Measurements from ENCODE around the gene BCAR1. TPM values are rescaled to one million over a fixed set of nuclear protein-coding genes. Genes with fewer than 3 reads are reported as not detected.

BCAR1 gene
- total and polyA plus RNA-seq, 2 experiments from 2014 or later: 37.9 to 140 TPM

DNA sequence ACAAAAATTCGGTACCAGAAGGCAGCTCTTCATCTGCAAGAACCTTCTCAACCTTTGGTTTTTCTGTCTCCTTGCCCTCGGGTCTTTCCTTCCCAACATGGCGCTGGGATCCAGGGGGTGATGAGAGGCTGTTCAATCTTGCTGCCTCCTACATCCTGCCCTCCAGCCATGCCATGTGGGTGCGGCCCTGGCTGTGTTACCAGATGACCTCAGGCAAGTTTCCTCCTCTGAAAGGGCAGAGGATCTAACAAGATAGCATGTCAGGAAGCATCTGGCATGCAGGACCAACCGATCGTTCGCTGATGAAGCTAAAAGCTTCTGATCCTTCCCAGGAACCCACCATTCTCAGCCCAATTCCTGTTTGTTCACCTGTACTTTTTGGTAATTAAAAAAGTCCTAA lies 36.8 kb upstream of the BCAR1 start:
- Histone ChIP-seq H4K20me1 (replicated peaks; ENCODE audit: insufficient read depth) (no peaks in the 10 kb centered on the region; the same call in none of the 2 replicates), H3K27ac (ENCODE audit: low read depth) (no peak overlapping the region; the same call in 1 of the 2 replicates), H3K4me3 (no peak overlapping the region), H3K4me1 (ENCODE audit: insufficient read depth) (no peaks in the 10 kb centered on the region), H3K9me2 (ENCODE audit: insufficient read depth) (no peaks in the 10 kb centered on the region), H3K27me3 (ENCODE audit: insufficient read depth) (no peaks in the 10 kb centered on the region), H3K4me2 (no peak overlapping the region), H2AFZ (no peak overlapping the region), H3F3A (replicated peaks; ENCODE audit: low read depth) (no peaks in the 10 kb centered on the region), H3K36me3 (ENCODE audit: insufficient read depth) (peaks cover 12% of the 10 kb centered on the region; the same call in 1 of the 2 replicates), H3K79me2 (replicated peaks; ENCODE audit: insufficient read depth) (no peaks in the 10 kb centered on the region)
- TF ChIP-seq, protein P1, sequence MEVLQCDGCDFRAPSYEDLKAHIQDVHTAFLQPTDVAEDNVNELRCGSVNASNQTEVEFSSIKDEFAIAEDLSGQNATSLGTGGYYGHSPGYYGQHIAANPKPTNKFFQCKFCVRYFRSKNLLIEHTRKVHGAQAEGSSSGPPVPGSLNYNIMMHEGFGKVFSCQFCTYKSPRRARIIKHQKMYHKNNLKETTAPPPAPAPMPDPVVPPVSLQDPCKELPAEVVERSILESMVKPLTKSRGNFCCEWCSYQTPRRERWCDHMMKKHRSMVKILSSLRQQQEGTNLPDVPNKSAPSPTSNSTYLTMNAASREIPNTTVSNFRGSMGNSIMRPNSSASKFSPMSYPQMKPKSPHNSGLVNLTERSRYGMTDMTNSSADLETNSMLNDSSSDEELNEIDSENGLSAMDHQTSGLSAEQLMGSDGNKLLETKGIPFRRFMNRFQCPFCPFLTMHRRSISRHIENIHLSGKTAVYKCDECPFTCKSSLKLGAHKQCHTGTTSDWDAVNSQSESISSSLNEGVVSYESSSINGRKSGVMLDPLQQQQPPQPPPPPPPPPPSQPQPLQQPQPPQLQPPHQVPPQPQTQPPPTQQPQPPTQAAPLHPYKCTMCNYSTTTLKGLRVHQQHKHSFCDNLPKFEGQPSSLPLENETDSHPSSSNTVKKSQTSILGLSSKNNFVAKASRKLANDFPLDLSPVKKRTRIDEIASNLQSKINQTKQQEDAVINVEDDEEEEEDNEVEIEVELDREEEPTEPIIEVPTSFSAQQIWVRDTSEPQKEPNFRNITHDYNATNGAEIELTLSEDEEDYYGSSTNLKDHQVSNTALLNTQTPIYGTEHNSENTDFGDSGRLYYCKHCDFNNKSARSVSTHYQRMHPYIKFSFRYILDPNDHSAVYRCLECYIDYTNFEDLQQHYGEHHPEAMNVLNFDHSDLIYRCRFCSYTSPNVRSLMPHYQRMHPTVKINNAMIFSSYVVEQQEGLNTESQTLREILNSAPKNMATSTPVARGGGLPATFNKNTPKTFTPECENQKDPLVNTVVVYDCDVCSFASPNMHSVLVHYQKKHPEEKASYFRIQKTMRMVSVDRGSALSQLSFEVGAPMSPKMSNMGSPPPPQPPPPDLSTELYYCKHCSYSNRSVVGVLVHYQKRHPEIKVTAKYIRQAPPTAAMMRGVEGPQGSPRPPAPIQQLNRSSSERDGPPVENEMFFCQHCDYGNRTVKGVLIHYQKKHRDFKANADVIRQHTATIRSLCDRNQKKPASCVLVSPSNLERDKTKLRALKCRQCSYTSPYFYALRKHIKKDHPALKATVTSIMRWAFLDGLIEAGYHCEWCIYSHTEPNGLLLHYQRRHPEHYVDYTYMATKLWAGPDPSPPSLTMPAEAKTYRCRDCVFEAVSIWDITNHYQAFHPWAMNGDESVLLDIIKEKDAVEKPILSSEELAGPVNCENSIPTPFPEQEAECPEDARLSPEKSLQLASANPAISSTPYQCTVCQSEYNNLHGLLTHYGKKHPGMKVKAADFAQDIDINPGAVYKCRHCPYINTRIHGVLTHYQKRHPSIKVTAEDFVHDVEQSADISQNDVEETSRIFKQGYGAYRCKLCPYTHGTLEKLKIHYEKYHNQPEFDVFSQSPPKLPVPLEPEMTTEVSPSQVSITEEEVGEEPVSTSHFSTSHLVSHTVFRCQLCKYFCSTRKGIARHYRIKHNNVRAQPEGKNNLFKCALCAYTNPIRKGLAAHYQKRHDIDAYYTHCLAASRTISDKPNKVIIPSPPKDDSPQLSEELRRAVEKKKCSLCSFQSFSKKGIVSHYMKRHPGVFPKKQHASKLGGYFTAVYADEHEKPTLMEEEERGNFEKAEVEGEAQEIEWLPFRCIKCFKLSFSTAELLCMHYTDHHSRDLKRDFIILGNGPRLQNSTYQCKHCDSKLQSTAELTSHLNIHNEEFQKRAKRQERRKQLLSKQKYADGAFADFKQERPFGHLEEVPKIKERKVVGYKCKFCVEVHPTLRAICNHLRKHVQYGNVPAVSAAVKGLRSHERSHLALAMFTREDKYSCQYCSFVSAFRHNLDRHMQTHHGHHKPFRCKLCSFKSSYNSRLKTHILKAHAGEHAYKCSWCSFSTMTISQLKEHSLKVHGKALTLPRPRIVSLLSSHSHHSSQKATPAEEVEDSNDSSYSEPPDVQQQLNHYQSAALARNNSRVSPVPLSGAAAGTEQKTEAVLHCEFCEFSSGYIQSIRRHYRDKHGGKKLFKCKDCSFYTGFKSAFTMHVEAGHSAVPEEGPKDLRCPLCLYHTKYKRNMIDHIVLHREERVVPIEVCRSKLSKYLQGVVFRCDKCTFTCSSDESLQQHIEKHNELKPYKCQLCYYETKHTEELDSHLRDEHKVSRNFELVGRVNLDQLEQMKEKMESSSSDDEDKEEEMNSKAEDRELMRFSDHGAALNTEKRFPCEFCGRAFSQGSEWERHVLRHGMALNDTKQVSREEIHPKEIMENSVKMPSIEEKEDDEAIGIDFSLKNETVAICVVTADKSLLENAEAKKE (CRISPR knock-in tag; IDR thresholded peaks at IDR 0.05): no peak
- TF ChIP-seq JUNB (IDR thresholded peaks at IDR 0.05; ENCODE audit: unreplicated experiment) (no peak), CREB1 (CRISPR knock-in tag; IDR thresholded peaks at IDR 0.05; ENCODE audit: low read depth) (no peak), ZNF331 (CRISPR knock-in tag; IDR thresholded peaks at IDR 0.05; ENCODE audit: low read depth) (no peak), ZNF114 (CRISPR knock-in tag; IDR thresholded peaks at IDR 0.05) (no peak), EZH2 (IDR thresholded peaks at IDR 0.05; ENCODE audit: low read depth, unreplicated experiment) (no peak), EZH2phosphoT487 (IDR thresholded peaks at IDR 0.05; ENCODE audit: unreplicated experiment) (no peak), NANOG (IDR thresholded peaks at IDR 0.05; ENCODE audit: borderline replicate concordance) (no peak), POLR2AphosphoS5 (IDR thresholded peaks at IDR 0.05; ENCODE audit: low read depth) (no peak), STAT1 (IDR thresholded peaks at IDR 0.05; ENCODE audit: unreplicated experiment) (no peak)
- TF ChIP-seq, protein P2, sequence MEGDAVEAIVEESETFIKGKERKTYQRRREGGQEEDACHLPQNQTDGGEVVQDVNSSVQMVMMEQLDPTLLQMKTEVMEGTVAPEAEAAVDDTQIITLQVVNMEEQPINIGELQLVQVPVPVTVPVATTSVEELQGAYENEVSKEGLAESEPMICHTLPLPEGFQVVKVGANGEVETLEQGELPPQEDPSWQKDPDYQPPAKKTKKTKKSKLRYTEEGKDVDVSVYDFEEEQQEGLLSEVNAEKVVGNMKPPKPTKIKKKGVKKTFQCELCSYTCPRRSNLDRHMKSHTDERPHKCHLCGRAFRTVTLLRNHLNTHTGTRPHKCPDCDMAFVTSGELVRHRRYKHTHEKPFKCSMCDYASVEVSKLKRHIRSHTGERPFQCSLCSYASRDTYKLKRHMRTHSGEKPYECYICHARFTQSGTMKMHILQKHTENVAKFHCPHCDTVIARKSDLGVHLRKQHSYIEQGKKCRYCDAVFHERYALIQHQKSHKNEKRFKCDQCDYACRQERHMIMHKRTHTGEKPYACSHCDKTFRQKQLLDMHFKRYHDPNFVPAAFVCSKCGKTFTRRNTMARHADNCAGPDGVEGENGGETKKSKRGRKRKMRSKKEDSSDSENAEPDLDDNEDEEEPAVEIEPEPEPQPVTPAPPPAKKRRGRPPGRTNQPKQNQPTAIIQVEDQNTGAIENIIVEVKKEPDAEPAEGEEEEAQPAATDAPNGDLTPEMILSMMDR (conservative IDR thresholded peaks at IDR 0.05; ENCODE audit: low read depth in 2 of 2): no peak
- TF ChIP-seq, protein P3, sequence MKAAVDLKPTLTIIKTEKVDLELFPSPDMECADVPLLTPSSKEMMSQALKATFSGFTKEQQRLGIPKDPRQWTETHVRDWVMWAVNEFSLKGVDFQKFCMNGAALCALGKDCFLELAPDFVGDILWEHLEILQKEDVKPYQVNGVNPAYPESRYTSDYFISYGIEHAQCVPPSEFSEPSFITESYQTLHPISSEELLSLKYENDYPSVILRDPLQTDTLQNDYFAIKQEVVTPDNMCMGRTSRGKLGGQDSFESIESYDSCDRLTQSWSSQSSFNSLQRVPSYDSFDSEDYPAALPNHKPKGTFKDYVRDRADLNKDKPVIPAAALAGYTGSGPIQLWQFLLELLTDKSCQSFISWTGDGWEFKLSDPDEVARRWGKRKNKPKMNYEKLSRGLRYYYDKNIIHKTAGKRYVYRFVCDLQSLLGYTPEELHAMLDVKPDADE (IDR thresholded peaks at IDR 0.05): no peak
- TF ChIP-seq, protein P4, sequence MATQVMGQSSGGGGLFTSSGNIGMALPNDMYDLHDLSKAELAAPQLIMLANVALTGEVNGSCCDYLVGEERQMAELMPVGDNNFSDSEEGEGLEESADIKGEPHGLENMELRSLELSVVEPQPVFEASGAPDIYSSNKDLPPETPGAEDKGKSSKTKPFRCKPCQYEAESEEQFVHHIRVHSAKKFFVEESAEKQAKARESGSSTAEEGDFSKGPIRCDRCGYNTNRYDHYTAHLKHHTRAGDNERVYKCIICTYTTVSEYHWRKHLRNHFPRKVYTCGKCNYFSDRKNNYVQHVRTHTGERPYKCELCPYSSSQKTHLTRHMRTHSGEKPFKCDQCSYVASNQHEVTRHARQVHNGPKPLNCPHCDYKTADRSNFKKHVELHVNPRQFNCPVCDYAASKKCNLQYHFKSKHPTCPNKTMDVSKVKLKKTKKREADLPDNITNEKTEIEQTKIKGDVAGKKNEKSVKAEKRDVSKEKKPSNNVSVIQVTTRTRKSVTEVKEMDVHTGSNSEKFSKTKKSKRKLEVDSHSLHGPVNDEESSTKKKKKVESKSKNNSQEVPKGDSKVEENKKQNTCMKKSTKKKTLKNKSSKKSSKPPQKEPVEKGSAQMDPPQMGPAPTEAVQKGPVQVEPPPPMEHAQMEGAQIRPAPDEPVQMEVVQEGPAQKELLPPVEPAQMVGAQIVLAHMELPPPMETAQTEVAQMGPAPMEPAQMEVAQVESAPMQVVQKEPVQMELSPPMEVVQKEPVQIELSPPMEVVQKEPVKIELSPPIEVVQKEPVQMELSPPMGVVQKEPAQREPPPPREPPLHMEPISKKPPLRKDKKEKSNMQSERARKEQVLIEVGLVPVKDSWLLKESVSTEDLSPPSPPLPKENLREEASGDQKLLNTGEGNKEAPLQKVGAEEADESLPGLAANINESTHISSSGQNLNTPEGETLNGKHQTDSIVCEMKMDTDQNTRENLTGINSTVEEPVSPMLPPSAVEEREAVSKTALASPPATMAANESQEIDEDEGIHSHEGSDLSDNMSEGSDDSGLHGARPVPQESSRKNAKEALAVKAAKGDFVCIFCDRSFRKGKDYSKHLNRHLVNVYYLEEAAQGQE (IDR thresholded peaks at IDR 0.05; ENCODE audit: unreplicated experiment): no peak
- peaks cover 23% of the 10 kb centered on the region for H3K36me3 Mint-ChIP-seq (ENCODE audit: low read depth)
- peaks cover 2% of the 10 kb centered on the region; the same call in 1 of the 3 replicates for H3K4me1 Mint-ChIP-seq
- H3K4me3 Mint-ChIP-seq: no peak overlapping the region
- no peak overlapping the region for H3K27ac Mint-ChIP-seq
- H3K27me3 Mint-ChIP-seq (ENCODE audit: insufficient read depth, low read depth, poor library complexity): peaks cover 3% of the 10 kb centered on the region
- H3K9me3 Mint-ChIP-seq: no peaks in the 10 kb centered on the region; the same call in 2 of the 3 replicates
- no peak for DNase-seq (ENCODE audit: low spot score)
- no peak for ATAC-seq
